Smooth muscle cell (in vitro differentiated cells): ENCODE results near the gene CACNA2D3. TPM values are rescaled to one million over a fixed set of nuclear protein-coding genes. Genes with fewer than 3 reads are reported as not detected.

Experiments
- DNase-seq: peaks from one replicate; lab custom pipeline; 2025; ENCODE audit not compliant: unreplicated experiment; lab: John Stamatoyannopoulos, UW
- H2AFZ ChIP-seq: fragments of 200-600 bp; sonication (generic); 2 replicates; pipeline ENCODE4 v1.6.0; 2016; ENCODE audit warnings: antibody characterized with exemption, low read depth, mild to moderate bottlenecking
- H3F3A ChIP-seq: fragments of 200-600 bp; sonication (generic); 2 replicates; pipeline ENCODE4 v1.6.0; 2017; ENCODE audit warnings: antibody characterized with exemption, low read depth
- H3K27ac ChIP-seq: fragments of 200-600 bp; sonication (generic); 2 replicates; pipeline ENCODE4 v1.5.1; 2016; ENCODE audit warnings: low read depth, mild to moderate bottlenecking
- H3K27me3 ChIP-seq: fragments of 200-600 bp; sonication (generic); 2 replicates; pipeline ENCODE4 v1.6.1; 2016; ENCODE audit warnings: low read depth, mild to moderate bottlenecking
- H3K36me3 ChIP-seq: fragments of 200-600 bp; sonication (generic); 2 replicates; pipeline ENCODE4 v1.5.1; 2016; ENCODE audit warnings: low read depth
- H3K4me1 ChIP-seq: fragments of 200-600 bp; sonication (generic); 2 replicates; pipeline ENCODE4 v1.5.1; 2016; ENCODE audit warnings: low read depth
- H3K4me2 ChIP-seq: fragments of 200-600 bp; sonication (generic); 2 replicates; pipeline ENCODE4 v1.6.0; 2016; ENCODE audit warnings: mild to moderate bottlenecking
- H3K4me3 ChIP-seq: fragments of 200-600 bp; sonication (generic); 2 replicates; pipeline ENCODE4 v1.5.1; 2016; ENCODE audit warnings: mild to moderate bottlenecking
- H3K79me2 ChIP-seq: fragments of 200-600 bp; sonication (generic); 2 replicates; pipeline ENCODE4 v1.6.0; 2016; ENCODE audit warnings: low read depth, mild to moderate bottlenecking
- H3K9ac ChIP-seq: fragments of 200-600 bp; sonication (generic); 2 replicates; pipeline ENCODE4 v1.6.0; 2016; ENCODE audit warnings: low read depth
- H3K9me3 ChIP-seq: fragments of 200-600 bp; sonication (generic); replicated peaks from 2 replicates; pipeline ENCODE4 v1.5.1; 2016; ENCODE audit warnings: low read depth
- H4K20me1 ChIP-seq: fragments of 200-600 bp; sonication (generic); 2 replicates; pipeline ENCODE4 v1.6.0; 2016; ENCODE audit warnings: low read depth
- WGBS: methylation state at CpG from one replicate; pipeline ENCODE4 v1.1.7; 2016; ENCODE audit warnings: low lambda C conversion rate; 5-methylcytosine and 5-hydroxymethylcytosine counted together
- polyA plus RNA-seq: library from polyadenylated mRNA; unstranded; fragments of >200 nt; fragmentation: Nextera tagmentation; extraction: Ambion mirVana; gene quantifications from 2 replicates; pipeline ENCODE4 v1.2.1, GENCODE V29; 2016
- total RNA-seq: library from RNA; depleted of rRNA; stranded (reverse); fragments of >200 nt; gene quantifications from 2 replicates; pipeline ENCODE4 v1.2.3, GENCODE V29; 2014
- TF ChIP-seq, protein P1 (sequence below): fragments of 200-600 bp; sonication (generic); IDR thresholded peaks from 2 replicates; pipeline ENCODE4 v1.5.1; 2017; ENCODE audit warnings: borderline replicate concordance, mild to moderate bottlenecking, antibody characterized with exemption; ENCODE audit not compliant: insufficient read depth, poor library complexity, severe bottlenecking

The CACNA2D3 gene
- total and polyA plus RNA-seq, 2 experiments from 2014 or later = 0.15 to 0.90 TPM

DNA sequence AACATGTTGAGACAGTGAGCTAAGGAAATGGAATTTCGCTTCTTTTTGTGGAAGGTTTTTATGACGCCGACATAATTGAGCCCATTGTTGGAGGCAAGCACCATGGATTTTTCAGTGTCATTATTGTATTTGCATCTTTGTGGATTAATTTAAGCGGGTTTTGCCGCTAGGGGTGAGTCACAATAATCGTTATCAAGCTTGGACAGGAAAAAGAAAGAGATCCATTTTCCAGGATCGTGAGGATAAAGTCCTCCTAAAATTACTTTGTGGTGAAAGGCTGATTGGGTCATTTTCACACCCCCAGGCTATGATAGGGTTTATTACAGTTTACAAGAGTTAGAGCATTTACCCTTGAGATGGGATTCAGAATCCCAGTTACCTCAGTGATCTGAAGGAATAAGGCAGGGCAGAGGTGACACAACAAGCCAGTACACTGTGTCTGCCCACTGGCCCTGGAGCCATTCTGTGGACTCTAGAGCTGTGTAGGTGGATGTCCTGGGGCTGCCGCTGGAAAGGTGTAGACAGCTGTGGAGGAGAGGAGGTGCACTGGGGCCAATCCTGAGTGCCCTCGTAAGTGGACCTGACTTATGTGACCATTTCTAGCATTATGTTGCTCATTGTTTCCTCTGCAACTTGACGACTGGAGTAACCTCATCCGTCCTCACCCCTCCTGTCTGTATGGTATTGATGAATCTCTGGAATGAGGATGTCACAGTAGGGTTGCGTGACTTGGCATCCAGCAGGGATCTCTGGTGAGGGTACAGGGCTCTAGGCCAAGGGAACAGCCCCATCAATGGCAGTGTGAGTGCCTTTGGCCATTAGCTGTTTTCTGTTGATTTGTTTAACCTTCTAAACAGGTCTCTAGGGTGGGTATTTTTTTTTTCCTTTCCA lies 435.4 kb downstream of the CACNA2D3 start:
- H2AFZ ChIP-seq = no peak overlapping the region

DNA sequence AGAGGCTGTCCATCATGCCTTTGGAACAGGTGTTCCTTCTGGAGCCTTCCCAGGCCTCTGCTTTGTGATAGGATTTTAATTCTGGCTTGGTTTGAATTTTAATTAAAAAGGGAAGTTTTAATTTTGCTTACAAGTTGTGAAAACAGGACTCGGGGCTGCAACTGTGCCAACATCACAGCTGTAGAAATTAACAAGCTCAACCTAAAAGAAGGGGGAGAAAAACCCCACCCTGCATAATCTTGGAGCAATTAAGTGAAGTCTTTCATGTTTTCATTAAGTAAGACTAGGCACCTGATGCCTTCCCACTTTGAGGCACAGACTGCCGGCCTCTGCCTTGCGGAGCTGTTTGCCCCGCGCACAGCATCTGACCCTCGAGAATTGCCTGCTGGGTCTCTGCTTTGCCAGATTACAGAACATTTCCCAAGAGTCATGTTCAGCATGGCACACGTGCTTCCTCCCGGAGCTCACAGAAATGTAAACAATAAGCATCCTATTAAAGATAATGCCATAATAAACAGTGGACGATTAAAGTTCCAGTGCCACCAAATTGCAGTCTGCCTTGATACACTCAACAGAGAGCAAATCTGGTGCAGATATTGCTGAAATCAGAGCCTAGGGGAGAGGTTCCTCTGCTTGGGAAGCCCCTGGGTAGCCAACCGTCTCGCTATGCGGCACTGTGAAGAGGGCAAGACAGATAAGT lies 441.3 kb downstream of the CACNA2D3 start:
- no peak overlapping the region for H2AFZ ChIP-seq
- no peaks in the 10 kb centered on the region for H4K20me1 ChIP-seq
- H3K9ac ChIP-seq = no peak overlapping the region
- DNase-seq = no peak
- H3K27ac ChIP-seq = no peak overlapping the region
- no peak overlapping the region for H3K4me2 ChIP-seq
- H3K4me1 ChIP-seq = no peaks in the 10 kb centered on the region
- H3F3A ChIP-seq = no peaks in the 10 kb centered on the region
- WGBS = 84% methylated on average over 12 of the region's 12 CpGs
- H3K79me2 ChIP-seq = no peaks in the 10 kb centered on the region
- no peaks in the 10 kb centered on the region for H3K9me3 ChIP-seq
- no peak overlapping the region for H3K4me3 ChIP-seq
- no peaks in the 10 kb centered on the region for H3K36me3 ChIP-seq
- TF ChIP-seq, protein P1, sequence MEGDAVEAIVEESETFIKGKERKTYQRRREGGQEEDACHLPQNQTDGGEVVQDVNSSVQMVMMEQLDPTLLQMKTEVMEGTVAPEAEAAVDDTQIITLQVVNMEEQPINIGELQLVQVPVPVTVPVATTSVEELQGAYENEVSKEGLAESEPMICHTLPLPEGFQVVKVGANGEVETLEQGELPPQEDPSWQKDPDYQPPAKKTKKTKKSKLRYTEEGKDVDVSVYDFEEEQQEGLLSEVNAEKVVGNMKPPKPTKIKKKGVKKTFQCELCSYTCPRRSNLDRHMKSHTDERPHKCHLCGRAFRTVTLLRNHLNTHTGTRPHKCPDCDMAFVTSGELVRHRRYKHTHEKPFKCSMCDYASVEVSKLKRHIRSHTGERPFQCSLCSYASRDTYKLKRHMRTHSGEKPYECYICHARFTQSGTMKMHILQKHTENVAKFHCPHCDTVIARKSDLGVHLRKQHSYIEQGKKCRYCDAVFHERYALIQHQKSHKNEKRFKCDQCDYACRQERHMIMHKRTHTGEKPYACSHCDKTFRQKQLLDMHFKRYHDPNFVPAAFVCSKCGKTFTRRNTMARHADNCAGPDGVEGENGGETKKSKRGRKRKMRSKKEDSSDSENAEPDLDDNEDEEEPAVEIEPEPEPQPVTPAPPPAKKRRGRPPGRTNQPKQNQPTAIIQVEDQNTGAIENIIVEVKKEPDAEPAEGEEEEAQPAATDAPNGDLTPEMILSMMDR = no peak
- peaks cover 13% of the 10 kb centered on the region for H3K27me3 ChIP-seq

More for the DNA sequence above, 435.4 kb downstream of the CACNA2D3 start:
- Histone ChIP-seq H3K27me3 (peaks cover 9% of the 10 kb centered on the region), H3K4me3 (no peak overlapping the region), H3K4me1 (no peaks in the 10 kb centered on the region), H3K36me3 (no peaks in the 10 kb centered on the region), H4K20me1 (no peaks in the 10 kb centered on the region), H3K27ac (no peak overlapping the region), H3K9me3 (no peaks in the 10 kb centered on the region), H3K4me2 (no peak overlapping the region), H3K9ac (no peak overlapping the region), H3K79me2 (no peaks in the 10 kb centered on the region), H3F3A (no peaks in the 10 kb centered on the region)
- 72% methylated on average over 12 of the region's 12 CpGs for WGBS
- no peak for DNase-seq
- TF ChIP-seq, protein P1 = no peak

DNA sequence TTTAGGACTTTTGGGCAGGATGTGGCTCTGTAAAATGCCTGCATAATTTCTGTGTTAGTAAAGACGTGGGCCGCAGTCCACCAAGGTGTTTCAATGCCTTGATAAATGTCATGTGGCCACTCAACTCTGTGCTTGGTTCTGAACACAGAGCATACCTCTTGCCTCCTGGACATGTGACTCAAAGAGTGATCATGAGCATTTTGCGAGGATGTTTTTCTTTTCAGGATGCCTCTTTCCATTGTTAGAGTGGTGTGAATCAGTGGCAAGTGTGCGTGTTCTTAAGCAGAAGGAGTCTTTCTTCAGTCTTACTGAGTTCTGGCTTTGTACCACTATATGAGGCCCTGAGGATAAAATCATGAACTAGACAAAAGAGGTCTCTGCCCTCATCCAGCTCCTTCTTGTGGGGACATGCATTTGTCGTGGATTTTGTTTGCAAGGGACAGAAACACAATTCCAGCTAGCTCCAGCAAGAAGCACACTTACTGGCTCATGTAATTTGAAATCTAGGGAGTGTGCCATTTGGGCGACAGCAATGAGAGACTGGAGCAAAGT lies 442.1 kb downstream of the CACNA2D3 start:
- TF ChIP-seq, protein P1 = no peak
- 82% methylated on average over 6 of the region's 6 CpGs for WGBS
- H3K79me2 ChIP-seq = no peaks in the 10 kb centered on the region
- no peak for DNase-seq
- H3K27me3 ChIP-seq = peaks cover 13% of the 10 kb centered on the region
- no peak overlapping the region for H3K27ac ChIP-seq
- no peaks in the 10 kb centered on the region for H3K4me1 ChIP-seq
- no peak overlapping the region for H3K9ac ChIP-seq
- no peak overlapping the region for H2AFZ ChIP-seq
- H3K4me2 ChIP-seq = no peak overlapping the region
- no peaks in the 10 kb centered on the region for H3F3A ChIP-seq
- H3K4me3 ChIP-seq = no peak overlapping the region
- no peaks in the 10 kb centered on the region for H3K36me3 ChIP-seq
- no peaks in the 10 kb centered on the region for H4K20me1 ChIP-seq
- no peaks in the 10 kb centered on the region for H3K9me3 ChIP-seq
